NT2/D1 (cell line): ENCODE data around the gene FXN.

Source experiments
- DNase-seq: peaks from one replicate; pipeline ENCODE4 v3.0.0-alpha.2; 2011; ENCODE audit warnings: low read depth, low spot score
- H3K27me3 ChIP-seq: 2 replicates; pipeline ENCODE4 v1.6.0; 2011; ENCODE audit warnings: mild to moderate bottlenecking; ENCODE audit not compliant: insufficient read length, insufficient read depth
- H3K36me3 ChIP-seq: 2 replicates; pipeline ENCODE4 v1.6.1; 2011; ENCODE audit warnings: mild to moderate bottlenecking, low read length, mixed read lengths; ENCODE audit not compliant: insufficient read depth, insufficient read length
- H3K4me1 ChIP-seq: 2 replicates; pipeline ENCODE4 v1.5.1; 2011; ENCODE audit not compliant: insufficient read depth, insufficient read length
- H3K4me3 ChIP-seq: 2 replicates; pipeline ENCODE4 v1.5.1; 2011; ENCODE audit warnings: low read depth; ENCODE audit not compliant: insufficient read length
- H3K9ac ChIP-seq: 2 replicates; pipeline ENCODE4 v1.6.0; 2011; ENCODE audit warnings: low read depth; ENCODE audit not compliant: insufficient read length
- H3K9me3 ChIP-seq: 2 replicates; pipeline ENCODE4 v1.5.1; 2011; ENCODE audit warnings: mild to moderate bottlenecking, low read length; ENCODE audit not compliant: insufficient read depth
- SUZ12 ChIP-seq: IDR thresholded peaks from 2 replicates; pipeline ENCODE4 v1.6.1; 2011; ENCODE audit not compliant: insufficient read length, insufficient read depth; ENCODE audit errors: extremely low read depth
- YY1 ChIP-seq: IDR thresholded peaks from 2 replicates; pipeline ENCODE4 v1.6.1; 2011; ENCODE audit not compliant: insufficient read length, insufficient read depth
- ZNF274 ChIP-seq: IDR thresholded peaks from 2 replicates; pipeline ENCODE4 v1.6.1; 2011; ENCODE audit warnings: mild to moderate bottlenecking, low read depth, low read length

The FXN gene

GRCh38 chr9:69071059-69071458, 35.5 kb downstream of the FXN start:
- TF ChIP-seq ZNF274: no peak
- no peak for TF ChIP-seq SUZ12
- no peak for TF ChIP-seq YY1
- H3K36me3 ChIP-seq: peaks cover 55% of the 10 kb centered on the region
- H3K9me3 ChIP-seq: no peaks in the 10 kb centered on the region
- peaks cover 7% of the 10 kb centered on the region for H3K4me1 ChIP-seq
- DNase-seq: no peak
- no peaks in the 10 kb centered on the region for H3K27me3 ChIP-seq
- no peak overlapping the region for H3K9ac ChIP-seq
- H3K4me3 ChIP-seq: no peak overlapping the region

GRCh38 chr9:69073103-69073502, 37.6 kb downstream of the FXN start:
- Histone ChIP-seq H3K27me3 (no peaks in the 10 kb centered on the region), H3K4me1 (peaks cover 3% of the 10 kb centered on the region), H3K4me3 (no peak overlapping the region), H3K36me3 (peaks cover 37% of the 10 kb centered on the region), H3K9me3 (no peaks in the 10 kb centered on the region), H3K9ac (no peak overlapping the region)
- TF ChIP-seq ZNF274 (no peak), YY1 (no peak), SUZ12 (no peak)
- no peak for DNase-seq

- DNase-seq: no peak
- Histone ChIP-seq H3K36me3 (peaks cover 23% of the 10 kb centered on the region), H3K4me3 (no peak overlapping the region), H3K27me3 (no peaks in the 10 kb centered on the region), H3K9me3 (no peaks in the 10 kb centered on the region), H3K9ac (no peak overlapping the region), H3K4me1 (peaks cover 3% of the 10 kb centered on the region)
- TF ChIP-seq ZNF274 (no peak), YY1 (no peak), SUZ12 (no peak)
These were observed 39.2 kb downstream of the FXN start for GRCh38 chr9:69074801-69075200.

- Histone ChIP-seq H3K4me1 (no peaks in the 10 kb centered on the region), H3K4me3 (no peak overlapping the region), H3K9ac (no peak overlapping the region), H3K9me3 (no peaks in the 10 kb centered on the region), H3K36me3 (peaks cover 13% of the 10 kb centered on the region), H3K27me3 (no peaks in the 10 kb centered on the region)
- TF ChIP-seq SUZ12 (no peak), ZNF274 (no peak)
- no peak for DNase-seq
These were observed 41.0 kb downstream of the FXN start for GRCh38 chr9:69076550-69076949.

- Histone ChIP-seq H3K27me3 (no peaks in the 10 kb centered on the region), H3K9me3 (no peaks in the 10 kb centered on the region), H3K36me3 (peaks cover 6% of the 10 kb centered on the region), H3K4me1 (no peaks in the 10 kb centered on the region), H3K9ac (no peak overlapping the region), H3K4me3 (no peak overlapping the region)
- no peak for DNase-seq
- TF ChIP-seq SUZ12 (no peak), YY1 (no peak), ZNF274 (no peak)
These were observed 42.5 kb downstream of the FXN start for GRCh38 chr9:69078069-69078468.

GRCh38 chr9:69078581-69078980, 43.0 kb downstream of the FXN start:
- Histone ChIP-seq H3K27me3 (no peaks in the 10 kb centered on the region), H3K4me1 (no peaks in the 10 kb centered on the region), H3K4me3 (no peak overlapping the region), H3K36me3 (peaks cover 1% of the 10 kb centered on the region), H3K9ac (no peak overlapping the region), H3K9me3 (no peaks in the 10 kb centered on the region)
- TF ChIP-seq ZNF274 (no peak), SUZ12 (no peak), YY1 (no peak)
- no peak for DNase-seq

- no peak overlapping the region for H3K9ac ChIP-seq
- TF ChIP-seq ZNF274: no peak
- no peak for TF ChIP-seq YY1
- TF ChIP-seq SUZ12: no peak
- no peaks in the 10 kb centered on the region for H3K9me3 ChIP-seq
- no peak overlapping the region for H3K4me3 ChIP-seq
- H3K27me3 ChIP-seq: no peaks in the 10 kb centered on the region
- H3K36me3 ChIP-seq: no peaks in the 10 kb centered on the region
- no peaks in the 10 kb centered on the region for H3K4me1 ChIP-seq
- DNase-seq: no peak
These were observed 43.6 kb downstream of the FXN start for GRCh38 chr9:69079186-69079585.

GRCh38 chr9:69081261-69081660, 45.7 kb downstream of the FXN start:
- no peak for DNase-seq
- H3K27me3 ChIP-seq: no peaks in the 10 kb centered on the region
- no peaks in the 10 kb centered on the region for H3K9me3 ChIP-seq
- no peak overlapping the region for H3K9ac ChIP-seq
- no peaks in the 10 kb centered on the region for H3K36me3 ChIP-seq
- H3K4me1 ChIP-seq: no peaks in the 10 kb centered on the region
- H3K4me3 ChIP-seq: no peak overlapping the region
- no peak for TF ChIP-seq YY1
- TF ChIP-seq SUZ12: no peak
- no peak for TF ChIP-seq ZNF274
